Neuronal stem cell (in vitro differentiated cells): ENCODE data around the gene ARHGAP44.

Source experiments
- DNase-seq: peaks from one replicate; pipeline ENCODE4 v3.0.0-alpha.2; 2013; ENCODE audit warnings: low spot score
- H2AFZ ChIP-seq: one replicate; pipeline ENCODE4 v1.6.1; 2013; ENCODE audit warnings: mild to moderate bottlenecking, low read length, inconsistent platforms
- H2AK5ac ChIP-seq: 2 replicates; pipeline ENCODE4 v1.6.1; 2013; ENCODE audit warnings: low read depth, mild to moderate bottlenecking, inconsistent platforms, low read length, moderate library complexity, mixed read lengths
- H2BK120ac ChIP-seq: 2 replicates; pipeline ENCODE4 v1.6.1; 2013; ENCODE audit warnings: low read depth, mild to moderate bottlenecking, inconsistent platforms, low read length, moderate library complexity, mixed read lengths
- H2BK12ac ChIP-seq: one replicate; pipeline ENCODE4 v1.6.1; 2013; ENCODE audit warnings: low read length, inconsistent platforms
- H2BK15ac ChIP-seq: 2 replicates; pipeline ENCODE4 v1.6.1; 2013; ENCODE audit warnings: mild to moderate bottlenecking, low read length, inconsistent platforms, mixed read lengths
- H2BK5ac ChIP-seq: one replicate; pipeline ENCODE4 v1.6.1; 2013; ENCODE audit warnings: inconsistent platforms, mild to moderate bottlenecking, low read length, moderate library complexity
- H3K14ac ChIP-seq: one replicate; pipeline ENCODE4 v1.6.1; 2013; ENCODE audit warnings: low read length, inconsistent platforms
- H3K18ac ChIP-seq: 2 replicates; pipeline ENCODE4 v1.6.1; 2013; ENCODE audit warnings: low read length, inconsistent platforms
- H3K23ac ChIP-seq: 2 replicates; pipeline ENCODE4 v1.6.1; 2013; ENCODE audit warnings: low read depth, mild to moderate bottlenecking, mixed read lengths, low read length, inconsistent platforms; ENCODE audit not compliant: poor library complexity
- H3K27ac ChIP-seq: replicated peaks from 3 replicates; pipeline ENCODE4 v1.5.1; 2013; ENCODE audit warnings: low read length, inconsistent platforms
- H3K27me3 ChIP-seq, 3 experiments: 2 replicates each; pipeline ENCODE4 v1.6.1; 2013; ENCODE audit warnings: low read length in 3 of 3, mild to moderate bottlenecking in 2 of 3, inconsistent platforms in 1 of 3, low read depth in 1 of 3, mixed read lengths in 1 of 3, moderate library complexity in 1 of 3; ENCODE audit not compliant: control insufficient read depth in 3 of 3, insufficient read depth in 3 of 3
- H3K36me3 ChIP-seq, 2 donors: replicated peaks in 1 of 2; 2 replicates each; pipeline ENCODE4 v1.6.1; 2013; ENCODE audit warnings: low read length in 2 of 2; ENCODE audit not compliant: control insufficient read depth in 2 of 2, insufficient read depth in 2 of 2
- H3K4ac ChIP-seq: 2 replicates; pipeline ENCODE4 v1.6.1; 2013; ENCODE audit warnings: inconsistent platforms, mild to moderate bottlenecking, low read length, moderate library complexity
- H3K4me1 ChIP-seq, 2 donors: 1 replicate in 1 of 2; 2 replicates in 1 of 2; pipeline ENCODE4 v1.6.1; 2013; ENCODE audit warnings: low read length in 2 of 2, low read depth in 1 of 2; ENCODE audit not compliant: control insufficient read depth in 2 of 2, insufficient read depth in 1 of 2
- H3K4me2 ChIP-seq: one replicate; pipeline ENCODE4 v1.6.1; 2013; ENCODE audit warnings: mild to moderate bottlenecking, low read length, inconsistent platforms; ENCODE audit not compliant: insufficient read depth, poor library complexity, severe bottlenecking
- H3K4me3 ChIP-seq, 2 donors: 2 replicates each; pipeline ENCODE4 v1.5.1; 2013; ENCODE audit warnings: low read length in 2 of 2, mild to moderate bottlenecking in 2 of 2, inconsistent platforms in 1 of 2, moderate library complexity in 1 of 2
- H3K79me1 ChIP-seq: one replicate; pipeline ENCODE4 v1.6.1; 2013; ENCODE audit warnings: low read depth, mild to moderate bottlenecking, inconsistent platforms, low read length, moderate library complexity
- H3K9ac ChIP-seq: one replicate; pipeline ENCODE4 v1.6.1; 2013; ENCODE audit warnings: mild to moderate bottlenecking, low read depth, low read length, inconsistent platforms; ENCODE audit not compliant: poor library complexity
- H3K9me3 ChIP-seq, 2 donors: replicated peaks in 1 of 2; 2 replicates each; pipeline versions ENCODE3 to v1.6.1; 2013; ENCODE audit warnings: low read length in 2 of 2, mild to moderate bottlenecking in 2 of 2, inconsistent platforms in 1 of 2, low read depth in 1 of 2, mixed read lengths in 1 of 2, moderate library complexity in 1 of 2; ENCODE audit not compliant: control insufficient read depth in 2 of 2, insufficient read depth in 1 of 2
- H4K8ac ChIP-seq: one replicate; pipeline ENCODE4 v1.6.1; 2013; ENCODE audit warnings: low read depth, mild to moderate bottlenecking, inconsistent platforms, low read length, moderate library complexity
- H4K91ac ChIP-seq: one replicate; pipeline ENCODE4 v1.6.1; 2013; ENCODE audit warnings: low read length, low read depth, mild to moderate bottlenecking, inconsistent platforms; ENCODE audit not compliant: poor library complexity
- WGBS, 2 donors: extraction: QIAGEN DNeasy Blood & Tissue Kit; methylation state at CpG; one replicate each; pipeline ENCODE4 v1.1.7; 2013; ENCODE audit warnings: missing lambda C conversion rate in 2 of 2, mixed read lengths in 1 of 2; ENCODE audit not compliant: insufficient read length in 2 of 2, insufficient replicate concordance in 1 of 2; ENCODE audit errors: extremely low coverage in 2 of 2; 5-methylcytosine and 5-hydroxymethylcytosine counted together

The ARHGAP44 gene

GRCh38 chr17:12830777-12831247 lies 41.5 kb downstream of the ARHGAP44 start:
- Histone ChIP-seq H3K4ac (no peak overlapping the region), H3K14ac (no peak overlapping the region), H3K4me3 (no peak overlapping the region), H2BK12ac (no peak overlapping the region), H3K27ac (no peak overlapping the region), H3K27me3 (no peaks in the 10 kb centered on the region), H3K18ac (no peak overlapping the region), H2BK5ac (no peak overlapping the region), H3K9me3 (peaks cover 3% of the 10 kb centered on the region in 2 donors), H3K36me3 (no peaks in the 10 kb centered on the region), H3K23ac (no peak overlapping the region), H2BK120ac (no peak overlapping the region), H4K91ac (no peak overlapping the region), H3K9ac (no peak overlapping the region), H3K4me1 (no peaks in the 10 kb centered on the region), H2BK15ac (no peak overlapping the region), H2AFZ (no peak overlapping the region), H3K4me2 (no peak overlapping the region), H2AK5ac (no peak overlapping the region), H4K8ac (no peak overlapping the region), H3K79me1 (peaks cover 5% of the 10 kb centered on the region)
- WGBS, 2 donors = no CpG with 5 or more reads among the region's 3 CpGs
- DNase-seq = no peak

- H2AK5ac ChIP-seq = no peak overlapping the region
- H3K4me2 ChIP-seq = no peak overlapping the region
- no peak overlapping the region for H2BK12ac ChIP-seq
- no peak overlapping the region for H3K18ac ChIP-seq
- no peak for DNase-seq
- H3K4me1 ChIP-seq = no peaks in the 10 kb centered on the region
- peaks cover 3% of the 10 kb centered on the region in 2 donors for H3K9me3 ChIP-seq
- H3K4me3 ChIP-seq = no peak overlapping the region
- H2BK120ac ChIP-seq = no peak overlapping the region
- no peak overlapping the region for H4K8ac ChIP-seq
- no peak overlapping the region for H4K91ac ChIP-seq
- H3K14ac ChIP-seq = no peak overlapping the region
- no CpG with 5 or more reads among the region's 1 CpG for WGBS, 2 donors
- H2BK15ac ChIP-seq = no peak overlapping the region
- no peak overlapping the region for H3K9ac ChIP-seq
- peaks cover 5% of the 10 kb centered on the region for H3K79me1 ChIP-seq
- H2AFZ ChIP-seq = no peak overlapping the region
- no peak overlapping the region for H2BK5ac ChIP-seq
- no peak overlapping the region for H3K27ac ChIP-seq
- no peaks in the 10 kb centered on the region for H3K36me3 ChIP-seq
- no peaks in the 10 kb centered on the region for H3K27me3 ChIP-seq
- H3K4ac ChIP-seq = no peak overlapping the region
- no peak overlapping the region for H3K23ac ChIP-seq
Measured at GRCh38 chr17:12831839-12832238, 42.5 kb downstream of the ARHGAP44 start.

GRCh38 chr17:12839042-12839441 lies 49.7 kb downstream of the ARHGAP44 start:
- H4K91ac ChIP-seq = no peak overlapping the region
- no peaks in the 10 kb centered on the region for H3K9me3 ChIP-seq
- no peak overlapping the region for H3K4me2 ChIP-seq
- no peak overlapping the region for H2AK5ac ChIP-seq
- no peak overlapping the region for H2BK5ac ChIP-seq
- H3K23ac ChIP-seq = no peak overlapping the region
- H3K4me1 ChIP-seq = no peaks in the 10 kb centered on the region
- H2AFZ ChIP-seq = no peak overlapping the region
- H3K36me3 ChIP-seq = no peaks in the 10 kb centered on the region
- no peak overlapping the region for H3K4me3 ChIP-seq
- no peak overlapping the region for H2BK15ac ChIP-seq
- H3K9ac ChIP-seq = no peak overlapping the region
- H3K79me1 ChIP-seq = no peaks in the 10 kb centered on the region
- no peak overlapping the region for H3K4ac ChIP-seq
- no peaks in the 10 kb centered on the region for H3K27me3 ChIP-seq
- H2BK12ac ChIP-seq = no peak overlapping the region
- DNase-seq = no peak
- H3K14ac ChIP-seq = no peak overlapping the region
- no peak overlapping the region for H2BK120ac ChIP-seq
- WGBS, 2 donors = no CpG with 5 or more reads among the region's 2 CpGs
- no peak overlapping the region for H4K8ac ChIP-seq
- no peak overlapping the region for H3K27ac ChIP-seq
- no peak overlapping the region for H3K18ac ChIP-seq

- H3K23ac ChIP-seq = no peak overlapping the region
- H4K91ac ChIP-seq = no peak overlapping the region
- H2BK12ac ChIP-seq = no peak overlapping the region
- H3K9me3 ChIP-seq = no peaks in the 10 kb centered on the region
- no peak overlapping the region for H2BK15ac ChIP-seq
- no peaks in the 10 kb centered on the region for H3K4me1 ChIP-seq
- H2BK120ac ChIP-seq = no peak overlapping the region
- no peak overlapping the region for H2AK5ac ChIP-seq
- no peak overlapping the region for H3K4ac ChIP-seq
- H3K4me2 ChIP-seq = no peak overlapping the region
- H3K18ac ChIP-seq = no peak overlapping the region
- no peak overlapping the region for H4K8ac ChIP-seq
- no peaks in the 10 kb centered on the region for H3K79me1 ChIP-seq
- no peak overlapping the region for H3K9ac ChIP-seq
- no CpG with 5 or more reads among the region's 4 CpGs for whole genome bisulfite sequencing, 2 donors
- no peaks in the 10 kb centered on the region for H3K36me3 ChIP-seq
- no peaks in the 10 kb centered on the region for H3K27me3 ChIP-seq
- no peak overlapping the region for H3K14ac ChIP-seq
- no peak overlapping the region for H3K4me3 ChIP-seq
- H2BK5ac ChIP-seq = no peak overlapping the region
- H2AFZ ChIP-seq = no peak overlapping the region
- DNase-seq = no peak
- H3K27ac ChIP-seq = no peak overlapping the region
Measured at GRCh38 chr17:12842936-12843335, 53.6 kb downstream of the ARHGAP44 start.
